GM19463 (cell line): Measurements from ENCODE around the gene CYSLTR2.
"Not testable (repeated sequence)": the region's sequence is repeated elsewhere in the genome, so short reads cannot be mapped to it uniquely, and the experiment has no call there.

ENCODE experiments used
- ATAC-seq: cut with Tn5 transposase; IDR thresholded peaks from one replicate; pipeline ENCODE4 v1.9.1; 2021; ENCODE audit warnings: mild to moderate bottlenecking, moderate library complexity; ENCODE audit not compliant: unreplicated experiment

The CYSLTR2 gene

GRCh38 chr13:48644141-48644540 is 9.6 kb upstream of the CYSLTR2 start:
- no peak for ATAC-seq

DNA sequence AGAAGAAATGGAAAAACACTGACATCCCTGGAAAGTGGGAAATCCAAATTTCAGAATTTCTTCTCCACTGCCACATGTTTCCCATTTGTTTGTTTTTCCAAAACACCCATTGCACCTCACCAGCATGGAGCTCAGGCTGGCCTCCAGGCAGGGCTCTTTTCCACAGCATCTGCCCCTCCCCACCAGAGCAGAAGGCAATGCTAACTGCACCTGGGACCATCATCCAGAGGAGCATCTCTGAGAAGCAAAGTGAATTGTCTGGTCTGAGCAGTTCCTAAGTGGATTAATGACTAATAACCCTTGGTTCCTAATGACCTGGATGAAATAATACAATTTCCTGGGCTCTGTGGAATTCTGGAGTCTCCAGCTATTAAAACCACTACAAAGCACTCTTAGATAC is 8.8 kb upstream of the CYSLTR2 start:
- no peak for ATAC-seq

GRCh38 chr13:48645845-48646244 is 7.9 kb upstream of the CYSLTR2 start:
- no peak for ATAC-seq

DNA sequence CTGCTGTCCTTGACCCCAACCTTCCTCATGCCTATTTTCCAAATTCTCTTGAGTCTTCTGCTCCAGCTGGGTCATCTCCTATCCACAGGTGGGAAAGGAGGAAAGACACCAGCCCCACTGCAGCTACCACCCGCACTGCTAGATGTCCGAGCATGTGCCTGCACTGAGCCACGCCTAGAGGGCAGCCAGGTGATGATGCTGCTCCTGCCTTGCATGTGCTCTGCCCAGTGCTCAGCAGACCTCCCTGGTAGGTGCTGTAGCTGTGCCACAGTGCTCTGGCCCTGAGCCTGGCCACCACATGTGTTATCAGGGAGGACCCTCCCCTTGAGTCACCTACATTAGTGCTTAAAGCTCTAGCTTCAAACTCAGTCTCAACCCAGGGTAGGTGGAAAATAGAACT is 6.9 kb upstream of the CYSLTR2 start:
- ATAC-seq: no peak

- ATAC-seq: no peak
Observed at GRCh38 chr13:48647625-48648024, 6.1 kb upstream of the CYSLTR2 start.

DNA sequence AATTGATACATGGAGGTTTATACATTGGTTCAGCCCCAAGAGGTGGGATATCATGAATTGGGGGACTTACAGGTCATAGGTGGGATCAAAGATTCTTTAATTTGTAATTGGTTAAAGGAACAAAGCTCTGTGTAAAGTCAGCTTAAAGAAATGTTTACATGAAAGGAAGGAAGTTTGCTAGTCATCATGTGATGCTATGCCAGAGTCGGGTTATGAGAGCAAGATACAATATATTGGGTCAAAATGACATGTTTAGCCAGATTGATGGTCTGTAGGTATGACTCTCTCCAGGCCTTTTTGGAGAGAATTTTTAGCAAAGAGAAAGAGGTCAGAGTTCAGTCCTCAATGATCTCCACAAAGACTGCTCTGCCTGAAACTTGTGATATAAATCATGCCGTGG is 5.3 kb upstream of the CYSLTR2 start:
- no peak for ATAC-seq

- no peak for ATAC-seq
Observed at GRCh38 chr13:48652851-48653471, 768 bp upstream of the CYSLTR2 start.

DNA sequence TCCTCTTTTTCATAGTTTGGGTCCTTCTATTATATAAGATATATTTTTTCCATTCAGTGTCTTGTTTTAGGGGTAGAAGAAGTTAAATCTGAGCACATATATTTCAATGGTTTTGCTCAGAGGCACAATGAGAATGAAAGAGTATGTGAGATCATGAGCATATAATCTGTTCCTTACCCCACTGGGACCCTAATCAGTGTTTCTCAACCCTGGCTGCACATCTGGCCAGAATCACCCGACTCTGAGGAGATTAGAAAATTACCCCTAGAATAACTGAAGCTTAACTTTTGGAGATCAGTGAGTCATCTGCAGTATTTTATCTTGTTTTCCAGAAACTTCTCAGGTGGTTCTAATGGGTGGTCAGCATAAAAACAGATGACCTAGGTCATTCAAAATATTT is 782 bp downstream of the CYSLTR2 start:
- no peak for ATAC-seq

- ATAC-seq: no peak
Observed at GRCh38 chr13:48655291-48655690, 1.6 kb downstream of the CYSLTR2 start.

DNA sequence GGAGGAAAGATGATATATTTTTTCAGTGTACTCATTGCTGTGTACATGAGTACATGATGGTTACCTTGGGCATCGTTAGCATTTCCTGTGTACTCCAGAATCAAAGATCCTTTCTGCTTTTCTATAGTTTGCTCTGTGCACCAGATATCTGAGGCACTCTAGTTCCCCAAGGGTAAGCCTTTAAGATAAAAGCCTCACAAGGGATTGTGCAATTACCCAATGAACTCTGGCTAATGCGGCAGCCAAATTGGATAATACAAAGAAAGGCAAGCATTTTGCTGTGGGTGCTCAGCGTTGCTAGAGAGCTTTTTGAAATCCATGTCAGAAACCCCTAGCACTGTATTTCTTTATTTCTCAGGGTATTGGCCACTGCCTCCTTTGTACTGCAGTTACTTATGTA is 2.9 kb downstream of the CYSLTR2 start:
- no peak for ATAC-seq

DNA sequence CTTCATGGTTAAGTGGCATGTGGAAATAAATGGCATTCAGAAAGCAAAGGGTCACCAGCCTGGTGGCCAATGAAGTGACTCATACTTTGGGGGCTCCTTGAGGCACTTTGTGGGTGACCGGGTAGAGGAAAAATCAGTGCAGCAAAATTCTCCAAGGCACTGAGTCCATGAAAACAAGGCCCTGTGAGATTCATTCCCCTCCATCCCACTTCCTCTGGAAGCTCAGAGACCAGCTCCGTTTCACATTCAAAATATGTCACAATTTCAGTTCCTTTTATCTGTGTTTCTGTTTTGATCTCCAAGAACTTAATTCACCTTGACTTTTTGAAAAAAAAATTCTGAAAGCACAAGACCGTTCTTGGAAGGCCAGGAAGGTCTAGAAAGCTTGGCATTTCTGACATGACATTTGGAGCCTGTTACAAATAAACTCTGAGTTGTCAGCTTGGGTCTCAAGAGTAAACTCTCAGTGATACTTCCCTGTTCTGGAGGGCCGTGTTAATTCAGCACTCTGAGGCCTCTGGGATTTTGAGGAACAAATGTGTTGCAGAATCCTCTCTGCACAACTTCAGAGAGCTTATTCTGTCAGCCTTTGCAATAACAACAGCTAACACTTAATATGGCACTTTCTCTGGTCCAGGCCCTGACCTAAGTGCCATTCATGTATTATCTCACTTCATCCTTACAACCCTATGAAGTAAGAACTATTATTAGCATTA is 6.8 kb downstream of the CYSLTR2 start:
- ATAC-seq: peak; percentile 57

DNA sequence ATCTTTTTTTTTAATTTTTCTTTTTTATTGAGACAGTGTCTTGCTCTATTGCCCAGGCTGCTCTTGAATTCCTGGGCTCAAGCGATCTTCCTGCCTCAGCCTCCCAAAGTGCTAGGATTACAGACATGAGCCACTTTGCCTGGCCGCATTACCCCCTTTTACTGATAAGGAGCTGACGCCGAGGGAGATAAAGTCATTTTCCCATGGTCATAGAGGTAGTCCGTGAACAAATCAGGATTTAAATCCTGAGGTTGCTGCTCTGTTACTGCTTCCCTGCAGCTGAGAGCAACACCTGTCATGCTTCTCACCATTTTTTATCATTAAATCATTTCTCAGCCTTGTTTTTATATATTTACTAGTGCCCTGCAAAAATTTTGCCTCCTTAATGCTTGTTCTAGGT is 7.4 kb downstream of the CYSLTR2 start:
- ATAC-seq: no peak

DNA sequence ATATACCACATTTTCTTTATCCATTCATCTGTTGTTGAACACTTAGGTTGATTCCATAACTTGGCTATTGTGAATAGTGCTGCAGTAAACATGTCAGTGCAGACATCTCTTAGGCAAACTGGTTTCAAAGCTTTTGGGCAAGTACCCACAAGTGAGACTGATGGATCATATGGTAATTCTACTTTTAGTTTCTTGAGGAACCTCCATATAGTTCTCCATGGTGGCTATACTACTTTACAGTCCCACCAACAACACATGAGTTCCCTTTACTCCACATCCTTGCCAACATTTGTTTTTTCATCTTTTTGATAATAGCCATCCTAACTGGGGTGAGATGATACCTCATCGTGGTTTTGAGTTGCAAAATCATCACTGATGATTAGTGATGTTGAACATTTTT is 8.5 kb downstream of the CYSLTR2 start:
- ATAC-seq: no peak

GRCh38 chr13:48667136-48667535 is 13.4 kb downstream of the CYSLTR2 start:
- ATAC-seq: no peak

DNA sequence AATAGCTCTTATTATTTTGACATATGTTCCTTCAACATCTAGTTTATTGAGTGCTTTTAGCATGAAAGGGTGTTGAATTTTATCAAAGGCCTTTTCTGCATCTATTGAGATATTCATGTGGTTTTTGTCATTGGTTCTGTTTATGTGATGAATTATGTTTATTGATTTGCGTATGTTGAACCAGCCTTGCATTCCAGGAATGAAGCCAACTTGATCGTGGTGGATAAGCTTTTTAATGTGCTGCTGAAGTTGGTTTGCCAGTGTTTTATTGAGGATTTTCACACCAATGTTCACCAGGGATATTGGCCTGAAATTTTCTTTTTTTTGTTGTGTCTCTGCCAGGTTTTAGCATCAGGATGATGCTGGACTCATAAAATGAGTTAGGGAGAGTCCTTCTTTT is 17.7 kb downstream of the CYSLTR2 start:
- ATAC-seq: not testable (repeated sequence)

- no peak for ATAC-seq
Observed at GRCh38 chr13:48675247-48675646, 21.5 kb downstream of the CYSLTR2 start.

DNA sequence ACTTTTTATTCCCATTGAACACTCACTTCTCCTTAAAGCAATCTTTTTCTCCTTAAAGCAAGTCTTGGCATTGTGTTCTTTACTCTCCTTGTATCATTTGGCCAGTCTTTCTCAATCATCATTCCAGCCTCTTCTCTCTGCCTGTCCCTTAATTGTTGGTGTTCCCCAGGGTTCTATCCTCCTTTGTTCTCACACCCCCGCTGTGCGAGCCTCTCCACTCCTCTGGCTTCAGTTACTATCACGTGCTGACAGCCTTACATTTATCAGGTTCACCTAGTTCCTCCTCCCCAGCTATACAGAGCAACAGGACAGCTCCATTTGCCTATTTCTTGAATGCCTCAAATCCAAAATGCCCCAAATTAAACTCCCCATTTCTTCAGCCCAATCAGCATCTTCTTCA is 24.6 kb downstream of the CYSLTR2 start:
- ATAC-seq: no peak

DNA sequence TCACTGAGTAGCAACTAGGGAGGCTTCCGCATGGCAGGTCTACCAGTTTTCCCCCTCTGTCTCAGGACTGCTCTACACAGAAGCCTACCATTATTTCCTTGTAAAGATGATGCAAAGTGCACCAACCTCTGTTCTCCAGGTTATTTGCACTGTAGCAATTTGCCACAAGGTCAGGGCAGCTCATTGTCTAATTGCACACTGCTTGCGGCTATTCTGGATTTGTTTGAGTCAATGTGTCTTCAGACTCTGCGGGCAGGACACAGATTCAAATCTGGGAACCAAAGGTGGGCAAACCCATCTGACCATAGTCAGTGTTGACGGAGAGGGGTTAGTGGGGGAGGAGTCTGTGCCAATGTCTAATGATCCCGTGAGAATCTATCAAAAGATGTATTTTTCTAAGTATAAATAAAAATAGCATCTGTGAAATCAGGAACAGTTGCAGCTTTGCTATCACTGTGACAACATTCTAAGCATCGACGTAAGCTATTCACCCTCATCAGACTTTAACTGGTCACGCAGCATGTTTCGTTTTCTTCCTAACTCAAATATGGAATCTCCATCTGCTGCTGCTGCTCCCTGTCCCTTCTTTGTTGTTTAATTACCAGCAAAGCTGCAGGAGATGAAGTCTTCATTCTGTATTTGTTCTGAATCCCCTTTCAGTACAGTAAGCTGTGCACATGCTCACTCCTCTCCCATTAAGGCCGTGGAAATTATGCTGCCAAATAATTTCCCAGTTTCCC is 26.4 kb downstream of the CYSLTR2 start:
- no peak for ATAC-seq

GRCh38 chr13:48680756-48681392 is 27.1 kb downstream of the CYSLTR2 start:
- no peak for ATAC-seq

DNA sequence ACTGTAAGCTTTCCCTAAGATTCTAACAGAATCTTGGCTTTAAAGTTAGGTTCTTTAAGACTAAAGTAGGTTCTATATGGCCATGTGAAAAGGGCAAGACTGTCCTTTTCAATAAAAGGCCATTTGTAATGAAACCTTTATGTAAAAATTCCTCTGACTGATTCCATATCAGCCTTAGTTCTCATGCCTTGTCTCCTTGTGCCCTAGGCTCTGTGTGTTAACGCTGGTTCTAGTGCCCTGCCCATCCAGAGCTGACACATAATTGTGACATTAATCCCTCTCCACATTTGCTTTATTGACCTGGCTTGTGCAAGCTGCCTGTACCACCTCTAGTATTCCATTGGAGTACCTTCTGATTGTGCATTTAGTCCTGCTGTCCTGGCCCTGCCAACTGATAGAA is 28.2 kb downstream of the CYSLTR2 start:
- no peak for ATAC-seq

DNA sequence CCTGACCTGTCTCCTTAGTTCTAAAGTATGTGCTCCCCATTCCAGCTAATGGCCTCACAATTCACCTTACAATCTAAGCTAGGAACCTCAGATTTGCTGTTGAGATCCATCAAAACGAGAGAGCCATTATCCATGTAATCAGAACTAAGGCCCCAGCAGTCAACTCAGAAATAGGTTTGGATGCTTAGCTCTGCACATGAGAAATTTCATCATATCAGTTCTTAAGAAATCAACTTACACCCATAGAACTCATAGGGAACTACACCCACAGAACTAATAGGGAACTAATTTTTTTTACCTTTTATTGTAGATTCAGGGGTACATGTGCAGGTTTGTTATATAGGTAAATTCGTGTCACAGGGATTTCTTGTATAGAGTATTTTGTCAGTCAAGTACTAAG is 28.7 kb downstream of the CYSLTR2 start:
- ATAC-seq: no peak
